Retina (tissue), 1 donor: ENCODE data around the gene NCAPD3.
"Not testable (repeated sequence)": the region's sequence is repeated elsewhere in the genome, so short reads cannot be mapped to it uniquely, and the experiment has no call there.

Experiments
- DNase-seq: peaks from one replicate; pipeline ENCODE4 v3.0.0-alpha.2; 2016

NCAPD3 gene, protein sequence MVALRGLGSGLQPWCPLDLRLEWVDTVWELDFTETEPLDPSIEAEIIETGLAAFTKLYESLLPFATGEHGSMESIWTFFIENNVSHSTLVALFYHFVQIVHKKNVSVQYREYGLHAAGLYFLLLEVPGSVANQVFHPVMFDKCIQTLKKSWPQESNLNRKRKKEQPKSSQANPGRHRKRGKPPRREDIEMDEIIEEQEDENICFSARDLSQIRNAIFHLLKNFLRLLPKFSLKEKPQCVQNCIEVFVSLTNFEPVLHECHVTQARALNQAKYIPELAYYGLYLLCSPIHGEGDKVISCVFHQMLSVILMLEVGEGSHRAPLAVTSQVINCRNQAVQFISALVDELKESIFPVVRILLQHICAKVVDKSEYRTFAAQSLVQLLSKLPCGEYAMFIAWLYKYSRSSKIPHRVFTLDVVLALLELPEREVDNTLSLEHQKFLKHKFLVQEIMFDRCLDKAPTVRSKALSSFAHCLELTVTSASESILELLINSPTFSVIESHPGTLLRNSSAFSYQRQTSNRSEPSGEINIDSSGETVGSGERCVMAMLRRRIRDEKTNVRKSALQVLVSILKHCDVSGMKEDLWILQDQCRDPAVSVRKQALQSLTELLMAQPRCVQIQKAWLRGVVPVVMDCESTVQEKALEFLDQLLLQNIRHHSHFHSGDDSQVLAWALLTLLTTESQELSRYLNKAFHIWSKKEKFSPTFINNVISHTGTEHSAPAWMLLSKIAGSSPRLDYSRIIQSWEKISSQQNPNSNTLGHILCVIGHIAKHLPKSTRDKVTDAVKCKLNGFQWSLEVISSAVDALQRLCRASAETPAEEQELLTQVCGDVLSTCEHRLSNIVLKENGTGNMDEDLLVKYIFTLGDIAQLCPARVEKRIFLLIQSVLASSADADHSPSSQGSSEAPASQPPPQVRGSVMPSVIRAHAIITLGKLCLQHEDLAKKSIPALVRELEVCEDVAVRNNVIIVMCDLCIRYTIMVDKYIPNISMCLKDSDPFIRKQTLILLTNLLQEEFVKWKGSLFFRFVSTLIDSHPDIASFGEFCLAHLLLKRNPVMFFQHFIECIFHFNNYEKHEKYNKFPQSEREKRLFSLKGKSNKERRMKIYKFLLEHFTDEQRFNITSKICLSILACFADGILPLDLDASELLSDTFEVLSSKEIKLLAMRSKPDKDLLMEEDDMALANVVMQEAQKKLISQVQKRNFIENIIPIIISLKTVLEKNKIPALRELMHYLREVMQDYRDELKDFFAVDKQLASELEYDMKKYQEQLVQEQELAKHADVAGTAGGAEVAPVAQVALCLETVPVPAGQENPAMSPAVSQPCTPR (N-terminal part only)

DNA sequence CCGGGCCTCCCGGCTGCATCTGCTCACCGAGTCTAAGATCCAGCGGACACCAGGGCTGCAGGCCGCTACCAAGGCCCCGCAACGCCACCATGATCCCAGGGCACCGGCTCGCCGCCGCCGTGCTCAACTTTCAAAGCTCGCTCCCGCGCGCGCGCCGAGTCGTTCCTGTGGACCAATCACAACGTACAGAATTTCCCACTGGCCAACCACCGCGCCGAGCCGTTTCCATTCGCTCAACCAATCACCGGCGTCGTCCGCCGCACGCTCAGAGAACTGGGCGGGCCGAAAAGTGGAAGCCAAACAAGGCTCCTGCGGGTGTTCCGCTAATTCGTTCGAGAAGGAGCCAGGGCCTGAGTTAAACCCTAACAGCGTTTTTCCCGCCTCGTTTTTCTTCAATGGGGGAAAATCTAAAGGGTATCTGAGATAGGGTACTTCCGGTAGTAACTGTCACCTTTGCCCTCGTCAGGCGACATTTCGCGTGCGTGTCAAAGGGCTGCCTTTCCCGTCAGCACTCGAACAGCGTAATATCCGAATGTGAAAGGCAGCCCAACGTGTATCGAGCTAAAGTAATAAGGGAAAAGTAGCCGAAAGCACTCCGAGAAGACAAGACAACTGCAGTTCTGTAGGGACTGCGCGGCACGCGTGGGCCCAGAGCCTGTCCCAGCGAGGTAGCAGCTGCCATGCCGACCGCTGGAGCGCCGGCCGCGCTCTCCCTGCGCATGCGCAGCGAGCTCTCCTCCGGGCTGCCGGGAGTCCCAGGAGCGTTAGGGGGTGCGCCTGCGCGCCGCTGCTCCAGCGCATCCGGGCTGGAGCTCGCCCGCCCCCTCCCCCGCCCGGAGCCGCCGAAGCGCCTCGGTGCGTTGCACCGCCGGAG, at the start of gene NCAPD3, which contains the start of gene VPS26B:
NCAPD3 (minus strand) TSS at position 132 of the 874 bp plus-strand sequence; CDS start at position 91, 41 bp downstream.
VPS26B (plus strand) TSS at position 836 of the 874 bp plus-strand sequence. CDS start 452 bp downstream, outside the sequence.
- peak; percentile 98 for DNase-seq

GRCh38 chr11:134273317-134273712, 49.5 kb upstream of the NCAPD3 start:
- DNase-seq, result no peak

GRCh38 chr11:134272381-134273316, 48.9 kb upstream of the NCAPD3 start:
- peak; percentile 55 for DNase-seq

GRCh38 chr11:134271978-134272377, 48.2 kb upstream of the NCAPD3 start:
- no peak for DNase-seq

GRCh38 chr11:134270250-134270714, 46.5 kb upstream of the NCAPD3 start:
- DNase-seq, result no peak

DNA sequence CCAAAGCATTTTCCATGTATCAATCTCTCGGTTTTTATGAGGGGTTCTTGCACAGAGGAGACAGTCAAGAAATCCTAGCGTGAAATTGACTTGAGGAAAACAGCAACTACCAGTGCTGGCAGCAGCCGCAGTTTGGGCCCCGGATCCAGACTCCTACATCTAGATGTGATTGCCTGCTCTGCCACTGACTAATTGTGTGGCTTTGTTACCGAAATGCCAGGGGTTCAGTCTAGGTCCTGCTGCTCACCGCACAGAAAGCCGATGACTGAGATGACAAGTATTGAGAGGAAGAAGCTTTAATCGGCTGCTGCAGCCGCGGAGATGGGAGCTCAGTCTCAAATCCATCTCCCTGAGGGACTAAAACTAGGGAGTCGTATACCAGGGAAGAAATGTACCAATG, 44.2 kb upstream of the NCAPD3 start:
- DNase-seq, result no peak

DNA sequence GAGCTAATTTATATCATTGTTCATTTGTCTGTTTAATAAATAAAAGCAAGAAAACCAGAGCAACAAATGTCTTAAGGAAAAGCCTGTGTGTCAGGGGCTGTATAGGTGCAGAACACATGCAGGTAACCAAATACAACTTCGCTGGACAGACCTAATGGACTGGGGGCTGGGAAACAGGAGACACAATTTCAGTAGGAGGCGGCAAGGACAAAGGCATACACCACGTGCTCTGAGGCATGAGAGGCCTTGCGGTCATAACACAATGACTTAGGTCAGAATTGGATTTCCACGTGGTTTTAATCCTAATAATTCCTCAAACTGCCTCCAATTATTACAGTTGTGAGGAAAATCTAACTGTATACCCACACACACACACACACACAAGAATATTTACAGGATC, 43.7 kb upstream of the NCAPD3 start:
- DNase-seq, result no peak

DNA sequence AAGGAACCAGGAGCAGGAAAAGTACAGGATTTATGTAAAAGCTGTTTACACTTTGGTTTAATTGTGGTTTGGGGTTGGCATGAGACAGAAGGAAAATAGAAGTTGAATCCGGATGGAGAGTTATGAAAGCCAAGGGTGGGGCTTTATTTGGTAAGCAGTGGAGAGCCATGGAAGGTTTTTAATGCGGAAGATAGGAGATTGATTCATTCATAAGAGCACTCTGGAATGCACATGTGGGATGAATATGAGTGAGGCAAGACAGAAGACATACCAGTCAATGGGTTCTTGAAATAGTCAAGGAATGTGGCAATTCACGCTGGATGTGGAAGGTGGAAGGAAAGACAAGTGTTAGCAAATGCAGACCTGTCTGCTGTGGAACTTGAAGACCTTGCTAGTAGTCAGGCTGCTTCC, 43.1 kb upstream of the NCAPD3 start:
- DNase-seq, result no peak

GRCh38 chr11:134266440-134266839, 42.7 kb upstream of the NCAPD3 start:
- no peak for DNase-seq

DNA sequence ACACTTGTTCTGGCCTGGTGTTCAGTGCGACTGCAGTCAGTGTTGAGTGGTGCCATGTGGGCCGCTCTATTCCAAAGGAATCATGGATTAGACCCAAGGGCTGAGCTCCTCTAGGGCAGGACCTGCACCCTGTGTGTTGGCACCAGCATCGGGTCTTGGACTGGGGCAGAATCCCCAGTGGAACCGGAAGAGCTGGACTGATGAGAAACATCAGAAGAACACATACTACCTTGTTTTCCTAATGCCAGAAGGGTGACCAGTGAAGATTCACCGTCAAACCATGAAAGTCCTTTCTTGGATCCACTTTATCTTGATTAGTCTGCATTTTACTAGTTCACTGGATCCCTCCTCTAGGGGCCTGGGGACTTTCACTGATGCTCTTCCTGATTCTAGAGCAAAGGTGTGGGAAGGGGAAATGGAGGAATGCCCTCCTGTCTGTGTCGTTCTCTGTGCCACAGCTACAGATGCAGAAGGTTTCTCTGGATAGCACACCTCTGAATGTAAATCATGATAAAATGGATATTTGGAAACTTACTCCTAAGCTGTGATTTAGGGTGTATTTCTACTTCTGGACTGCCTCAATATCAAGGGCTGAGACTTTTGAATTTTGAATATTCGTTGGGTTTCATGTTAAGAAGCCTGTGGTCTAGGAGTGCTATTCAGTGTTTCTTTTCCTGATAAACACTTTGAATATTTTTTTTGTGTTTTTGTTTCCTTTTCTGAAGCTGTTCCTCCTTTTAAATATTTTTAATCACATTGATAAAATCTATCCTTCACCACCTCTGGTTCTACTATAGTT, 41.4 kb upstream of the NCAPD3 start:
- no peak for DNase-seq

DNA sequence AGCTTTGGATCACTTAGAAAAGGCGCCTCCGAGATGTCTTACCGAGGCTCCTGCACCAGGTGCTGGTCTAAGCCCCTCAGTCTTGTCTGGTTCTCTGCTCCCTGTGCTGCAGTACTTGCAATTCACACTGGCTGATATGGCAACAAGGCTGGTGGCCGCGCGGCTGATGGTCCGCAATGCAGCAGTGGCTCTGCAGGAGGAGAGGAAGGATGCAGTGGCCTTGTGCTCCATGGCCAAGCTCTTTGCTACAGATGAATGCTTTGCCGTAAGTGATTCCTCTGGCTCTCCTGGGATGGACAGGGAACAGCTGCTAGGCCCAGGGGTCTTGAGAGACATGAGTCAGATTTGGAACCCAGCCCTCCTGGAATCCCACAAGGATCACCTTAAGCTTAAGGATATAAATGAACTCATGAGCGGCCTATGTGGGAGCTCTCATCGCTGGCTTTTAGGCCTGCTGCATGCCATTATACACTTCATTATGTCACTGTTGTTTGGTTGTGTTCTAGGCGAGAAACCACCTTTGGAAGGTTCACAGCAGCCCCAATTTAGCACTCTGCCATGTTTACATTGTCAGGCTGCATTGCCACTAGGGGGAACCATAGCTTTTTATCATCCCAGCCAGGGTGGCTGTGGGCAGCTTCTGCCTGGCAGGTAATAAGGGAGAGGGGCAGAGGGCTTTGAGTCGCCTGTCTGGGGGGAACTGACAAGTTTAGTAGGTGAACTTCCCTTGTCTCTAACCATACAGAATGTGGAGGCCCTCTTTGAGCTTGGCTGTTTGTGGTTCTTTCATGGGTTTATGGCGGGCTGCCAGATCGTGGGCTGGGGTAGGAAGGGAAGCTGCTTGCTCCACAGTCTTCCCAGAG, 38.1 kb upstream of the NCAPD3 start:
- DNase-seq, result no peak

DNA sequence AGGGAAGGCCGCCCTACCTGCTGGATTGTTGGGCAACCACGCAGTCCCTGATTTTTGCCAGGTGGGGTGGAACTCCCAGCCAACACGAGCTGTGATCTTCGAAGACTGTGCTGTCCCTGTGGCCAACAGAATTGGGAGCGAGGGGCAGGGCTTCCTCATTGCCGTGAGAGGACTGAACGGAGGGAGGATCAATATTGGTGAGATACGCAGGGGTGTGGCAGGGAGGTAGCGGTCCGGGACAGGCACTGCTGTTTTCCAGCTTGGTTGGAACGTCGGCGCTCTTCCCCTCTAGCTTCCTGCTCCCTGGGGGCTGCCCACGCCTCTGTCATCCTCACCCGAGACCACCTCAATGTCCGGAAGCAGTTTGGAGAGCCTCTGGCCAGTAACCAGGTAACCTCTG, 37.2 kb upstream of the NCAPD3 start:
- no peak for DNase-seq

DNA sequence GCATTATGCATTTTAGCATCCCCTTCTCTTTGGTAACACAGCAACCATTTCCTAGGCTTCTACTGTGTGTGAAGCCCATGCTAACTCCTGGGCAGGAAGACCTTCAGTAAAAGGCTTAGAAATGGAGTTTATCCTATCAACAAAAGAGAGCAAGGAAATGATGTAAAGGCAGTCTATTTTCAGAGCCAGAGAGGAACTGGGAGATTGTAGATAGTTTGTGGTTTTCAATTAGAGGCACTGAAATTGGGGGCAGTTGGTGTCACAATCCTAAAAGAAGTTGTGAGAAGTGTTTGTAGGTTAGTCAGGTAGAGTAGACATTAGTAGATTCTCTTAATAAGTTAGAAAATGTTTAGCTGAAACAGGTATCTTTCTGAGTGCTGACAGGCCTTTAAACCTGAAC, 36.7 kb upstream of the NCAPD3 start:
- no peak for DNase-seq

GRCh38 chr11:134258577-134258976, 34.8 kb upstream of the NCAPD3 start:
- DNase-seq, result no peak

DNA sequence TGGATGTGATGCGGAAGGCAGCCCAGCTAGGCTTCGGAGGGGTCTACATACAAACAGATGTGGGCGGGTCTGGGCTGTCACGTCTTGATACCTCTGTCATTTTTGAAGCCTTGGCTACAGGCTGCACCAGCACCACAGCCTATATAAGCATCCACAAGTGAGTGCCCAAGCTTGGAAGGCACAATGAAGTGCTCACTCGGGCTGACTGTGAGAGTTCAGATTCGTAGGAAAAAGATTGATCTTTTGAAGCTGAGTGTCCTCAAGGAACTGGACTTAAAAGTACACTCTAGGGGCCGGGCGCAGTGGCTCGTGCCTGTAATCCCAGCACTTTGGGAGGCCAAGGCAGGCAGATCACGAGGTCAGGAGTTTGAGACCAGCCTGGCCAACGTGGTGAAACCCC, 33.3 kb upstream of the NCAPD3 start:
- DNase-seq, result no peak

- DNase-seq, result not testable (repeated sequence)
These were observed 31.4 kb upstream of the NCAPD3 start for GRCh38 chr11:134255184-134255561.

GRCh38 chr11:134254433-134255183, 30.8 kb upstream of the NCAPD3 start:
- DNase-seq, result no peak
